DND-41 (cell line): ENCODE data around the gene NRG3.

Experiments used
- CTCF ChIP-seq: IDR thresholded peaks from 2 replicates; pipeline ENCODE4 v1.5.1; 2012; ENCODE audit warnings: borderline replicate concordance, low read length, moderate library complexity, mild to moderate bottlenecking; ENCODE audit not compliant: poor library complexity, severe bottlenecking; ENCODE audit errors: extremely low read depth
- EZH2 ChIP-seq: IDR thresholded peaks from 3 replicates; pipeline ENCODE4 v1.6.1; 2012; ENCODE audit warnings: borderline replicate concordance, low read depth, mild to moderate bottlenecking, moderate library complexity, low read length, inconsistent platforms; ENCODE audit not compliant: severe bottlenecking

GRCh38 chr10:82176587-82176986, 301.6 kb downstream of the NRG3 start:
- TF ChIP-seq CTCF (no peak), EZH2 (no peak)
